HEK293 (cell line): ENCODE data around the gene STAB1.

Experiments used
- CTCF ChIA-PET: fragments of 350-600 bp; formaldehyde crosslinking; extraction: SDS; loops from one replicate; lab custom pipeline; 2021; ENCODE audit warnings: antibody characterized with exemption; lab: Yijun Ruan, JAX
- POLR2A ChIA-PET: fragments of 300-600 bp; formaldehyde crosslinking; extraction: SDS; loops from one replicate; lab custom pipeline; 2020; ENCODE audit warnings: antibody characterized with exemption, inconsistent platforms; lab: Yijun Ruan, JAX
- H3K27ac ChIP-seq: fragments of 200-500 bp; sonication (Bioruptor generic); 2 replicates; pipeline ENCODE4 v1.5.1; 2014; ENCODE audit warnings: low read depth, low read length, control low read depth, inconsistent platforms; ENCODE audit errors: extremely low read depth
- H3K36me3 ChIP-seq, 2 experiments: fragments of 200-500 bp in 1 of 2; sonication (Bioruptor generic) in 1 of 2; 1 replicate in 1 of 2; 2 replicates in 1 of 2; pipeline ENCODE4 v1.5.1; 2014 to 2017; ENCODE audit warnings: inconsistent platforms in 2 of 2, low read length in 2 of 2; ENCODE audit not compliant: control insufficient read depth in 2 of 2, insufficient read depth in 1 of 2
- H3K4me1 ChIP-seq: fragments of 200-500 bp; sonication (Bioruptor generic); 2 replicates; pipeline ENCODE4 v1.5.1; 2014; ENCODE audit warnings: mild to moderate bottlenecking, low read length, inconsistent platforms; ENCODE audit not compliant: control insufficient read depth, insufficient read depth
- H3K4me3 ChIP-seq: 2 replicates; pipeline ENCODE4 v1.5.1; 2011; ENCODE audit warnings: low read depth, mild to moderate bottlenecking, control low read depth, low read length, moderate library complexity
- H3K9me3 ChIP-seq: fragments of 200-500 bp; sonication (Bioruptor generic); 2 replicates; pipeline ENCODE4 v1.5.1; 2014; ENCODE audit warnings: low read depth, low read length, inconsistent platforms; ENCODE audit not compliant: control insufficient read depth, insufficient read depth
- HIC1 ChIP-seq: fragments of 450-650 bp; formaldehyde crosslinking; IDR thresholded peaks from 2 replicates; pipeline ENCODE4 v1.5.1; 2016; ENCODE audit warnings: missing biosample characterization, missing genetic modification characterization
- KLF9 ChIP-seq: fragments of 450-650 bp; formaldehyde crosslinking; IDR thresholded peaks from 2 replicates; pipeline ENCODE4 v1.5.1; 2016; ENCODE audit warnings: missing biosample characterization, missing genetic modification characterization, low read depth
- MZF1 ChIP-seq: fragments of 450-650 bp; formaldehyde crosslinking; IDR thresholded peaks from 2 replicates; pipeline ENCODE4 v1.5.1; 2017; ENCODE audit warnings: missing biosample characterization, missing genetic modification characterization, borderline replicate concordance
- PATZ1 ChIP-seq: fragments of 450-650 bp; formaldehyde crosslinking; IDR thresholded peaks from 2 replicates; pipeline ENCODE4 v1.5.1; 2016; ENCODE audit warnings: missing biosample characterization, missing genetic modification characterization
- PRDM2 ChIP-seq: fragments of 450-650 bp; formaldehyde crosslinking; IDR thresholded peaks from 2 replicates; pipeline ENCODE4 v1.5.1; 2016; ENCODE audit warnings: missing biosample characterization, missing genetic modification characterization, borderline replicate concordance
- SETDB1 ChIP-seq: IDR thresholded peaks from one replicate; pipeline ENCODE4 v1.6.1; 2017; ENCODE audit warnings: mild to moderate bottlenecking, low read length, moderate library complexity, mixed read lengths; ENCODE audit not compliant: insufficient read length
- TRIM28 ChIP-seq: IDR thresholded peaks from 2 replicates; pipeline ENCODE4 v1.6.1; 2011; ENCODE audit warnings: low read length, control low read depth, borderline replicate concordance
- ZNF140 ChIP-seq: fragments of 450-650 bp; formaldehyde crosslinking; IDR thresholded peaks from 2 replicates; pipeline ENCODE4 v1.5.1; 2016; ENCODE audit warnings: missing biosample characterization, missing genetic modification characterization
- ZNF157 ChIP-seq: fragments of 450-650 bp; formaldehyde crosslinking; IDR thresholded peaks from 2 replicates; pipeline ENCODE4 v1.5.1; 2016; ENCODE audit warnings: missing biosample characterization, missing genetic modification characterization
- ZNF221 ChIP-seq: fragments of 450-650 bp; formaldehyde crosslinking; IDR thresholded peaks from 2 replicates; pipeline ENCODE4 v1.5.1; 2017; ENCODE audit warnings: missing biosample characterization, missing genetic modification characterization, borderline replicate concordance
- ZNF248 ChIP-seq: fragments of 450-650 bp; formaldehyde crosslinking; IDR thresholded peaks from 2 replicates; pipeline ENCODE4 v1.5.1; 2017; ENCODE audit warnings: missing biosample characterization, missing genetic modification characterization
- ZNF280C ChIP-seq: fragments of 450-650 bp; formaldehyde crosslinking; IDR thresholded peaks from 2 replicates; pipeline ENCODE4 v1.5.1; 2016; ENCODE audit warnings: missing biosample characterization, missing genetic modification characterization
- ZNF48 ChIP-seq: fragments of 450-650 bp; formaldehyde crosslinking; IDR thresholded peaks from 2 replicates; pipeline ENCODE4 v1.5.1; 2016; ENCODE audit warnings: missing biosample characterization, missing genetic modification characterization
- ZNF549 ChIP-seq: fragments of 450-650 bp; IDR thresholded peaks from 2 replicates; pipeline ENCODE4 v1.5.1; 2018; ENCODE audit warnings: missing biosample characterization, missing genetic modification characterization, mild to moderate bottlenecking, inconsistent platforms, moderate library complexity
- ZNF560 ChIP-seq: fragments of 450-650 bp; formaldehyde crosslinking; IDR thresholded peaks from 2 replicates; pipeline ENCODE4 v1.5.1; 2017; ENCODE audit warnings: missing biosample characterization, missing genetic modification characterization, borderline replicate concordance
- ZNF621 ChIP-seq: fragments of 450-650 bp; formaldehyde crosslinking; IDR thresholded peaks from 2 replicates; pipeline ENCODE4 v1.5.1; 2017; ENCODE audit warnings: missing biosample characterization, missing genetic modification characterization
- ZNF677 ChIP-seq: fragments of 450-650 bp; IDR thresholded peaks from 2 replicates; pipeline ENCODE4 v1.5.0; 2018; ENCODE audit warnings: missing biosample characterization, mild to moderate bottlenecking, missing genetic modification characterization, moderate library complexity
- TF ChIP-seq, protein P1 (sequence below): fragments of 450-650 bp; formaldehyde crosslinking; IDR thresholded peaks from 2 replicates; pipeline ENCODE4 v1.5.1; 2016; ENCODE audit warnings: missing biosample characterization, missing genetic modification characterization
- TF ChIP-seq, protein P2 (sequence below): fragments of 450-650 bp; formaldehyde crosslinking; IDR thresholded peaks from 2 replicates; pipeline ENCODE4; 2016; ENCODE audit warnings: missing biosample characterization, missing genetic modification characterization
- TF ChIP-seq, protein P3 (sequence below): fragments of 450-650 bp; formaldehyde crosslinking; IDR thresholded peaks from 2 replicates; pipeline ENCODE4 v1.5.1; 2016; ENCODE audit warnings: missing biosample characterization, missing genetic modification characterization, borderline replicate concordance

STAB1 gene

DNA sequence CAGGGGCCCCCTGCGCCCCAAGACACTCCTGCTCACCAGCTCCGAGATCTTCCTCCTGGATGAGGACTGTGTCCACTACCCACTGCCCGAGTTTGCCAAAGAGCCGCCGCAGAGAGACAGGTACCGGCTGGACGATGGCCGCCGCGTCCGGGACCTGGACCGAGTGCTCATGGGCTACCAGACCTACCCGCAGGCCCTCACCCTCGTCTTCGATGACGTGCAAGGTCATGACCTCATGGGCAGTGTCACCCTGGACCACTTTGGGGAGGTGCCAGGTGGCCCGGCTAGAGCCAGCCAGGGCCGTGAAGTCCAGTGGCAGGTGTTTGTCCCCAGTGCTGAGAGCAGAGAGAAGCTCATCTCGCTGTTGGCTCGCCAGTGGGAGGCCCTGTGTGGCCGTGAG lies 3.1 kb upstream of the STAB1 start:
- H3K4me3 ChIP-seq, result no peak overlapping the region
- TF ChIP-seq, protein P1, sequence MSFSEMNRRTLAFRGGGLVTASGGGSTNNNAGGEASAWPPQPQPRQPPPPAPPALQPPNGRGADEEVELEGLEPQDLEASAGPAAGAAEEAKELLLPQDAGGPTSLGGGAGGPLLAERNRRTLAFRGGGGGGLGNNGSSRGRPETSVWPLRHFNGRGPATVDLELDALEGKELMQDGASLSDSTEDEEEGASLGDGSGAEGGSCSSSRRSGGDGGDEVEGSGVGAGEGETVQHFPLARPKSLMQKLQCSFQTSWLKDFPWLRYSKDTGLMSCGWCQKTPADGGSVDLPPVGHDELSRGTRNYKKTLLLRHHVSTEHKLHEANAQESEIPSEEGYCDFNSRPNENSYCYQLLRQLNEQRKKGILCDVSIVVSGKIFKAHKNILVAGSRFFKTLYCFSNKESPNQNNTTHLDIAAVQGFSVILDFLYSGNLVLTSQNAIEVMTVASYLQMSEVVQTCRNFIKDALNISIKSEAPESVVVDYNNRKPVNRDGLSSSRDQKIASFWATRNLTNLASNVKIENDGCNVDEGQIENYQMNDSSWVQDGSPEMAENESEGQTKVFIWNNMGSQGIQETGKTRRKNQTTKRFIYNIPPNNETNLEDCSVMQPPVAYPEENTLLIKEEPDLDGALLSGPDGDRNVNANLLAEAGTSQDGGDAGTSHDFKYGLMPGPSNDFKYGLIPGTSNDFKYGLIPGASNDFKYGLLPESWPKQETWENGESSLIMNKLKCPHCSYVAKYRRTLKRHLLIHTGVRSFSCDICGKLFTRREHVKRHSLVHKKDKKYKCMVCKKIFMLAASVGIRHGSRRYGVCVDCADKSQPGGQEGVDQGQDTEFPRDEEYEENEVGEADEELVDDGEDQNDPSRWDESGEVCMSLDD, result no peak
- TF ChIP-seq KLF9 (tag by site-specific recombination), result no peak
- TF ChIP-seq ZNF621 (tag by site-specific recombination), result no peak
- TF ChIP-seq ZNF560 (tag by site-specific recombination), result no peak
- TF ChIP-seq ZNF280C, result no peak
- no peak for TF ChIP-seq ZNF221 (tag by site-specific recombination)
- TF ChIP-seq ZNF677 (tag by site-specific recombination), result no peak
- TF ChIP-seq, protein P2, sequence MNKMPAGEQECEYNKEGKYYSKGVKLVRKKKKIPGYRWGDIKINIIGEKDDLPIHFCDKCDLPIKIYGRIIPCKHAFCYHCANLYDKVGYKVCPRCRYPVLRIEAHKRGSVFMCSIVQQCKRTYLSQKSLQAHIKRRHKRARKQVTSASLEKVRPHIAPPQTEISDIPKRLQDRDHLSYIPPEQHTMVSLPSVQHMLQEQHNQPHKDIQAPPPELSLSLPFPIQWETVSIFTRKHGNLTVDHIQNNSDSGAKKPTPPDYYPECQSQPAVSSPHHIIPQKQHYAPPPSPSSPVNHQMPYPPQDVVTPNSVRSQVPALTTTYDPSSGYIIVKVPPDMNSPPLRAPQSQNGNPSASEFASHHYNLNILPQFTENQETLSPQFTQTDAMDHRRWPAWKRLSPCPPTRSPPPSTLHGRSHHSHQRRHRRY (tag by site-specific recombination), result no peak
- TF ChIP-seq ZNF140, result no peak
- TF ChIP-seq PATZ1 (tag by site-specific recombination), result no peak
- TF ChIP-seq HIC1 (tag by site-specific recombination), result no peak
- no peak for TF ChIP-seq ZNF248 (tag by site-specific recombination)
- TF ChIP-seq TRIM28, result no peak
- TF ChIP-seq SETDB1, result no peak
- TF ChIP-seq ZNF48 (tag by site-specific recombination), result no peak
- TF ChIP-seq ZNF549 (tag by site-specific recombination), result no peak
- no peak for TF ChIP-seq MZF1 (tag by site-specific recombination)
- TF ChIP-seq PRDM2 (tag by site-specific recombination), result no peak
- TF ChIP-seq, protein P3, sequence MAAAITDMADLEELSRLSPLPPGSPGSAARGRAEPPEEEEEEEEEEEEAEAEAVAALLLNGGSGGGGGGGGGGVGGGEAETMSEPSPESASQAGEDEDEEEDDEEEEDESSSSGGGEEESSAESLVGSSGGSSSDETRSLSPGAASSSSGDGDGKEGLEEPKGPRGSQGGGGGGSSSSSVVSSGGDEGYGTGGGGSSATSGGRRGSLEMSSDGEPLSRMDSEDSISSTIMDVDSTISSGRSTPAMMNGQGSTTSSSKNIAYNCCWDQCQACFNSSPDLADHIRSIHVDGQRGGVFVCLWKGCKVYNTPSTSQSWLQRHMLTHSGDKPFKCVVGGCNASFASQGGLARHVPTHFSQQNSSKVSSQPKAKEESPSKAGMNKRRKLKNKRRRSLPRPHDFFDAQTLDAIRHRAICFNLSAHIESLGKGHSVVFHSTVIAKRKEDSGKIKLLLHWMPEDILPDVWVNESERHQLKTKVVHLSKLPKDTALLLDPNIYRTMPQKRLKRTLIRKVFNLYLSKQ, result no peak
- TF ChIP-seq ZNF157, result no peak
- POLR2A ChIA-PET, result no interaction called here
- CTCF ChIA-PET, result no interaction called here
- H3K9me3 ChIP-seq, result no peaks in the 10 kb centered on the region
- no peaks in the 10 kb centered on the region for H3K4me1 ChIP-seq
- no peak overlapping the region for H3K27ac ChIP-seq
- peaks cover 0 to 60% of the 10 kb centered on the region in 2 experiments; a peak in 1 of 3 replicates for H3K36me3 ChIP-seq
